ENCODE results near the gene TIPRL. TPM values are rescaled to one million over a fixed set of nuclear protein-coding genes. Genes with fewer than 3 reads are reported as not detected.

Gene TIPRL
- total and polyA plus RNA-seq, 9 of the 15 experiments (the other 6 are each of a cell fraction or from before 2014, with no cell fraction given), result 41.4 to 90.2 (median 69.9) TPM

DNA sequence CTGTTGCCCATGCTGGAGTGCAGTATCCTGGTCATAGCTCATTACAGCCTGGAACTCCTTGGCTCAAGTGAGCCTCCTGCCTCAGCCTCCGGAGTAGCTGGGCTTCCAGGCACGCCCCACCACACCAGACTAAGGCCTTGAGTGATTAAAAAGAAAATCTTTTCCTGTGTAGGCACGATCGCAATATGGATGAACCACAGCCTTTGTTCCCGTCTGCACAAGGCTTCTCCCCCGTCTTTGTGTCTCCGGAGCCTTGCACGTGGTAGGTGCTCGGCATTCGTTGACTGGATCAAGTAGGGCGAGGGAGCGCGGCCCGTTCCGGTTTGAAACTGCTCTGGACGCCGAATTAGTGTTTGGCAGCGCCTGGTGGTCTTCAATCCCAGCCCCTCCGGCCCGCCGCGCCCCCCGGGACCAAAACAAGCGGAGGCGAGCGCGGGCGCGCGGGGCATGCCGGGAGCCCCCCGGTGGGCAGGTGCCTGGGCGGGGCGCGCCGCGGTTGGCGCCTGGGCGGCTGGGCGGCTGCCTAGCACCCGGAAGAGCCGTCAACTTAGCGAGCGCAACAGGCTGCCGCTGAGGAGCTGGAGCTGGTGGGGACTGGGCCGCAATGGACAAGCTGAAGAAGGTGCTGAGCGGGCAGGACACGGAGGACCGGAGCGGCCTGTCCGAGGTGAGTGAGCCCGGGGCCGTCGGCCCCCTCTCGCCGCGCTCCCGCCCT, 46.9 kb downstream of the TIPRL start, which contains the start of gene SFT2D2 (continued):
- TF ChIP-seq PYGO2 (tag; IDR thresholded peaks at IDR 0.05) (peak; percentile 80), PURB (CRISPR knock-in tag; IDR thresholded peaks at IDR 0.05; ENCODE audit: low read depth) (no peak), CTBP1 (IDR thresholded peaks at IDR 0.05; ENCODE audit: borderline replicate concordance) (peak; percentile 94), MAZ (CRISPR knock-in tag; conservative IDR thresholded peaks at IDR 0.05 in 1 of 2, IDR thresholded peaks at IDR 0.05 in 1 of 2) (peak; percentile 51 to 96), EHMT2 (IDR thresholded peaks at IDR 0.05) (no peak), FIP1L1 (IDR thresholded peaks at IDR 0.05; ENCODE audit: low read depth, low read length, poor library complexity, severe bottlenecking) (peak; percentile 67), ZKSCAN3 (CRISPR knock-in tag; IDR thresholded peaks at IDR 0.05) (no peak), XRCC5 (IDR thresholded peaks at IDR 0.05; ENCODE audit: low read depth, low read length) (no peak), SRSF1 (IDR thresholded peaks at IDR 0.05; ENCODE audit: low read depth, low read length) (no peak), MED1 (CRISPR knock-in tag; IDR thresholded peaks at IDR 0.05; ENCODE audit: borderline replicate concordance) (no peak), ZC3H4 (CRISPR knock-in tag; IDR thresholded peaks at IDR 0.05; ENCODE audit: borderline replicate concordance) (no peak), POLR2AphosphoS2 (IDR thresholded peaks at IDR 0.05; ENCODE audit: low read length) (no peak)
- TF ChIP-seq, protein P1, sequence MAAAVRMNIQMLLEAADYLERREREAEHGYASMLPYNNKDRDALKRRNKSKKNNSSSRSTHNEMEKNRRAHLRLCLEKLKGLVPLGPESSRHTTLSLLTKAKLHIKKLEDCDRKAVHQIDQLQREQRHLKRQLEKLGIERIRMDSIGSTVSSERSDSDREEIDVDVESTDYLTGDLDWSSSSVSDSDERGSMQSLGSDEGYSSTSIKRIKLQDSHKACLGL (CRISPR knock-in tag; IDR thresholded peaks at IDR 0.05; ENCODE audit: borderline replicate concordance, poor library complexity, severe bottlenecking), result peak; percentile 65
- TF ChIP-seq, protein P2, sequence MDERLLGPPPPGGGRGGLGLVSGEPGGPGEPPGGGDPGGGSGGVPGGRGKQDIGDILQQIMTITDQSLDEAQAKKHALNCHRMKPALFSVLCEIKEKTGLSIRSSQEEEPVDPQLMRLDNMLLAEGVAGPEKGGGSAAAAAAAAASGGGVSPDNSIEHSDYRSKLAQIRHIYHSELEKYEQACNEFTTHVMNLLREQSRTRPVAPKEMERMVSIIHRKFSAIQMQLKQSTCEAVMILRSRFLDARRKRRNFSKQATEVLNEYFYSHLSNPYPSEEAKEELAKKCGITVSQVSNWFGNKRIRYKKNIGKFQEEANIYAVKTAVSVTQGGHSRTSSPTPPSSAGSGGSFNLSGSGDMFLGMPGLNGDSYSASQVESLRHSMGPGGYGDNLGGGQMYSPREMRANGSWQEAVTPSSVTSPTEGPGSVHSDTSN (CRISPR knock-in tag; IDR thresholded peaks at IDR 0.05; ENCODE audit: low read depth), result no peak
- TF ChIP-seq, protein P2 (tag; conservative IDR thresholded peaks at IDR 0.05; ENCODE audit: low read depth), result no peak
- TF ChIP-seq, protein P3, sequence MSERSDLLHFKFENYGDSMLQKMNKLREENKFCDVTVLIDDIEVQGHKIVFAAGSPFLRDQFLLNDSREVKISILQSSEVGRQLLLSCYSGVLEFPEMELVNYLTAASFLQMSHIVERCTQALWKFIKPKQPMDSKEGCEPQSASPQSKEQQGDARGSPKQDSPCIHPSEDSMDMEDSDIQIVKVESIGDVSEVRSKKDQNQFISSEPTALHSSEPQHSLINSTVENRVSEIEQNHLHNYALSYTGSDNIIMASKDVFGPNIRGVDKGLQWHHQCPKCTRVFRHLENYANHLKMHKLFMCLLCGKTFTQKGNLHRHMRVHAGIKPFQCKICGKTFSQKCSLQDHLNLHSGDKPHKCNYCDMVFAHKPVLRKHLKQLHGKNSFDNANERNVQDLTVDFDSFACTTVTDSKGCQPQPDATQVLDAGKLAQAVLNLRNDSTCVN (CRISPR knock-in tag; IDR thresholded peaks at IDR 0.05), result no peak
- TF ChIP-seq, protein P4, sequence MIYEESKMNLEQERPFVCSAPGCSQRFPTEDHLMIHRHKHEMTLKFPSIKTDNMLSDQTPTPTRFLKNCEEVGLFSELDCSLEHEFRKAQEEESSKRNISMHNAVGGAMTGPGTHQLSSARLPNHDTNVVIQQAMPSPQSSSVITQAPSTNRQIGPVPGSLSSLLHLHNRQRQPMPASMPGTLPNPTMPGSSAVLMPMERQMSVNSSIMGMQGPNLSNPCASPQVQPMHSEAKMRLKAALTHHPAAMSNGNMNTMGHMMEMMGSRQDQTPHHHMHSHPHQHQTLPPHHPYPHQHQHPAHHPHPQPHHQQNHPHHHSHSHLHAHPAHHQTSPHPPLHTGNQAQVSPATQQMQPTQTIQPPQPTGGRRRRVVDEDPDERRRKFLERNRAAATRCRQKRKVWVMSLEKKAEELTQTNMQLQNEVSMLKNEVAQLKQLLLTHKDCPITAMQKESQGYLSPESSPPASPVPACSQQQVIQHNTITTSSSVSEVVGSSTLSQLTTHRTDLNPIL (CRISPR knock-in tag; IDR thresholded peaks at IDR 0.05), result no peak
- TF ChIP-seq, protein P5, sequence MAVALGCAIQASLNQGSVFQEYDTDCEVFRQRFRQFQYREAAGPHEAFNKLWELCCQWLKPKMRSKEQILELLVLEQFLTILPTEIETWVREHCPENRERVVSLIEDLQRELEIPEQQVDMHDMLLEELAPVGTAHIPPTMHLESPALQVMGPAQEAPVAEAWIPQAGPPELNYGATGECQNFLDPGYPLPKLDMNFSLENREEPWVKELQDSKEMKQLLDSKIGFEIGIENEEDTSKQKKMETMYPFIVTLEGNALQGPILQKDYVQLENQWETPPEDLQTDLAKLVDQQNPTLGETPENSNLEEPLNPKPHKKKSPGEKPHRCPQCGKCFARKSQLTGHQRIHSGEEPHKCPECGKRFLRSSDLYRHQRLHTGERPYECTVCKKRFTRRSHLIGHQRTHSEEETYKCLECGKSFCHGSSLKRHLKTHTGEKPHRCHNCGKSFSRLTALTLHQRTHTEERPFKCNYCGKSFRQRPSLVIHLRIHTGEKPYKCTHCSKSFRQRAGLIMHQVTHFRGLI (CRISPR knock-in tag; IDR thresholded peaks at IDR 0.05), result peak; percentile 90
- TF ChIP-seq, protein P6, sequence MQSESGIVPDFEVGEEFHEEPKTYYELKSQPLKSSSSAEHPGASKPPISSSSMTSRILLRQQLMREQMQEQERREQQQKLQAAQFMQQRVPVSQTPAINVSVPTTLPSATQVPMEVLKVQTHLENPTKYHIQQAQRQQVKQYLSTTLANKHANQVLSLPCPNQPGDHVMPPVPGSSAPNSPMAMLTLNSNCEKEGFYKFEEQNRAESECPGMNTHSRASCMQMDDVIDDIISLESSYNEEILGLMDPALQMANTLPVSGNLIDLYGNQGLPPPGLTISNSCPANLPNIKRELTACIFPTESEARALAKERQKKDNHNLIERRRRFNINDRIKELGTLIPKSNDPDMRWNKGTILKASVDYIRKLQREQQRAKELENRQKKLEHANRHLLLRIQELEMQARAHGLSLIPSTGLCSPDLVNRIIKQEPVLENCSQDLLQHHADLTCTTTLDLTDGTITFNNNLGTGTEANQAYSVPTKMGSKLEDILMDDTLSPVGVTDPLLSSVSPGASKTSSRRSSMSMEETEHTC (IDR thresholded peaks at IDR 0.05), result no peak
